Liver (tissue), 9 donors: ENCODE results near the gene CHML. TPM values are rescaled to one million over a fixed set of nuclear protein-coding genes. Genes with fewer than 3 reads are reported as not detected.

ENCODE experiments used
- DNase-seq: peaks from one replicate; pipeline ENCODE4 v3.0.0-alpha.2; 2017; ENCODE audit warnings: low spot score
- H3K27ac ChIP-seq, 2 donors: one replicate each; pipeline ENCODE4 v1.7.0; 2013; ENCODE audit warnings: inconsistent platforms in 2 of 2, low read length in 2 of 2, control low read depth in 1 of 2, low read depth in 1 of 2, mild to moderate bottlenecking in 1 of 2
- H3K27me3 ChIP-seq, 4 donors: one replicate each; pipeline versions ENCODE4 v1.6.1 to v1.7.0; 2013; ENCODE audit warnings: low read length in 3 of 4, inconsistent platforms in 1 of 4, mild to moderate bottlenecking in 1 of 4, moderate library complexity in 1 of 4; ENCODE audit not compliant: control insufficient read depth in 4 of 4, insufficient read depth in 4 of 4
- H3K36me3 ChIP-seq, 4 donors: one replicate each; pipeline versions ENCODE4 v1.6.1 to v1.7.0; 2013; ENCODE audit warnings: low read length in 3 of 4, mild to moderate bottlenecking in 3 of 4, low read depth in 1 of 4, moderate library complexity in 1 of 4; ENCODE audit not compliant: control insufficient read depth in 4 of 4, insufficient read depth in 3 of 4
- H3K4me1 ChIP-seq, 4 donors: one replicate each; pipeline versions ENCODE4 v1.6.1 to v1.7.0; 2013; ENCODE audit warnings: low read length in 3 of 4, mild to moderate bottlenecking in 3 of 4, moderate library complexity in 1 of 4; ENCODE audit not compliant: control insufficient read depth in 4 of 4, insufficient read depth in 4 of 4
- H3K4me3 ChIP-seq, 3 donors: one replicate each; pipeline versions ENCODE4 v1.6.1 to v1.7.0; 2013; ENCODE audit warnings: low read length in 3 of 3, control low read depth in 1 of 3, low read depth in 1 of 3, mild to moderate bottlenecking in 1 of 3
- H3K9ac ChIP-seq, 2 donors: one replicate each; pipeline ENCODE4 v1.7.0; 2013; ENCODE audit warnings: low read length in 2 of 2, mild to moderate bottlenecking in 2 of 2, moderate library complexity in 2 of 2, control low read depth in 1 of 2, low read depth in 1 of 2
- H3K9me3 ChIP-seq, 4 donors: one replicate each; pipeline versions ENCODE4 v1.6.1 to v1.7.0; 2013; ENCODE audit warnings: low read length in 3 of 4; ENCODE audit not compliant: control insufficient read depth in 4 of 4
- ATF3 ChIP-seq: IDR thresholded peaks from 2 replicates; pipeline ENCODE4 v1.6.1; 2016; ENCODE audit warnings: antibody characterized with exemption
- CTCF ChIP-seq: fragments of 150-350 bp; IDR thresholded peaks from 2 replicates; pipeline ENCODE4 v1.5.1; 2017; ENCODE audit warnings: improper control_type of control experiment, low read depth, low read length; ENCODE audit not compliant: missing input control
- EGR1 ChIP-seq, 2 donors: IDR thresholded peaks; 2 replicates each; pipeline ENCODE4 v1.6.1; 2016 to 2018; ENCODE audit warnings: antibody characterized with exemption in 2 of 2, low read depth in 2 of 2
- FOXA1 ChIP-seq: IDR thresholded peaks from 2 replicates; pipeline ENCODE4 v1.6.1; 2016; ENCODE audit warnings: antibody characterized with exemption
- FOXA2 ChIP-seq: IDR thresholded peaks from 2 replicates; pipeline ENCODE4 v1.6.1; 2016; ENCODE audit warnings: antibody characterized with exemption
- GABPA ChIP-seq, 2 donors: IDR thresholded peaks in 1 of 2; conservative IDR thresholded peaks in 1 of 2; 2 replicates each; pipeline ENCODE4 v1.6.1; 2016; ENCODE audit warnings: antibody characterized with exemption in 2 of 2, mild to moderate bottlenecking in 1 of 2, moderate library complexity in 1 of 2
- HNF4A ChIP-seq, 2 donors: conservative IDR thresholded peaks; 2 replicates each; pipeline ENCODE4 v1.6.1; 2016; ENCODE audit warnings: antibody characterized with exemption in 2 of 2, mild to moderate bottlenecking in 2 of 2
- HNF4G ChIP-seq: IDR thresholded peaks from 2 replicates; pipeline ENCODE4 v1.6.1; 2016; ENCODE audit warnings: antibody characterized with exemption
- JUND ChIP-seq, 2 donors: IDR thresholded peaks; 2 replicates each; pipeline ENCODE4 v1.6.1; 2016; ENCODE audit warnings: antibody characterized with exemption in 2 of 2
- MAX ChIP-seq: IDR thresholded peaks from 2 replicates; pipeline ENCODE4 v1.6.1; 2016; ENCODE audit warnings: antibody characterized with exemption
- REST ChIP-seq: IDR thresholded peaks from 2 replicates; pipeline ENCODE4 v1.6.1; 2016; ENCODE audit warnings: antibody characterized with exemption, mild to moderate bottlenecking
- RXRA ChIP-seq, 2 donors: IDR thresholded peaks; 2 replicates each; pipeline ENCODE4 v1.6.1; 2017 to 2018; ENCODE audit warnings: antibody characterized with exemption in 2 of 2, mild to moderate bottlenecking in 1 of 2
- SP1 ChIP-seq: IDR thresholded peaks from 2 replicates; pipeline ENCODE4 v1.6.1; 2018; ENCODE audit warnings: antibody characterized with exemption, mild to moderate bottlenecking
- YY1 ChIP-seq: IDR thresholded peaks from 2 replicates; pipeline ENCODE4 v1.6.1; 2016; ENCODE audit warnings: antibody characterized with exemption, mild to moderate bottlenecking
- WGBS: extraction: QIAGEN DNeasy Blood & Tissue Kit; methylation state at CpG from one replicate; pipeline ENCODE4 v1.1.7; 2013; 5-methylcytosine and 5-hydroxymethylcytosine counted together
- polyA plus RNA-seq, 2 donors: library from polyadenylated mRNA; stranded (reverse) in 1 of 2; unstranded in 1 of 2; fragments of 200-250 nt in 1 of 2; fragments of >200 nt in 1 of 2; fragmentation: Nextera tagmentation in 1 of 2; extraction: Ambion mirVana in 1 of 2; gene quantifications; one replicate each; pipeline versions ENCODE4 v1.2.1 to v1.2.3, GENCODE V29; 2013 to 2015
- total RNA-seq, 2 donors: library from RNA; depleted of rRNA; stranded (reverse); fragments of >200 nt; gene quantifications; one replicate each; pipeline ENCODE4 v1.2.3, GENCODE V29; 2014
- donor health status: healthy.
- donor health status: healthy.
- donor health status: healthy.
- donor health status: healthy.
- donor health status: healthy.

CHML gene
- total RNA-seq (1 to 10 TPM; 5.6 to 8.1 TPM), polyA plus RNA-seq (1 to 10 TPM in 1 of 2 donors, under 1 TPM in 1; 0.53 to 1.0 TPM)

- 4% methylated on average over 81 of the region's 81 CpGs for WGBS
- Histone ChIP-seq H3K27ac (peak within 1 kb of the TSS; percentile 88 to 89), H3K36me3 (peaks cover 0 to 2% (median under 1%) of the 10 kb centered on the region in 4 donors), H3K4me3 (peak within 1 kb of the TSS; percentile 97 to 99 (median 98)), H3K4me1 (peaks cover 4 to 27% (median 9%) of the 10 kb centered on the region in 4 donors), H3K9ac (peak within 1 kb of the TSS; percentile 83 to 89), H3K27me3 (no peaks in the 10 kb centered on the region), H3K9me3 (no peaks in the 10 kb centered on the region)
- peak; percentile 97 for DNase-seq
- TF ChIP-seq CTCF (peak; percentile 7), GABPA (IDR thresholded peaks at IDR 0.05 in 1 of 2, conservative IDR thresholded peaks at IDR 0.05 in 1 of 2) (no peak), SP1 (peak; percentile 7), YY1 (peak; percentile 76), REST (no peak), JUND (IDR thresholded peaks at IDR 0.05) (no peak), FOXA1 (no peak), EGR1 (IDR thresholded peaks at IDR 0.05; ENCODE audit: low read depth in 2 of 2) (no peak), ATF3 (no peak)
These were observed at the start of gene CHML, which contains the start of gene OPN3 for GRCh38 chr1:241640149-241640866. Gene CHML, minus strand, starts transcription at chr1:241640369. Its CDS starts 4,603 bp downstream, at chr1:241635766. Gene OPN3, minus strand, starts transcription at chr1:241640369. Its CDS starts 115 bp downstream, at chr1:241640254.

- no peak overlapping the region for H3K27ac ChIP-seq
- H3K27me3 ChIP-seq: no peaks in the 10 kb centered on the region
- no peaks in the 10 kb centered on the region for H3K4me1 ChIP-seq
- no peak for TF ChIP-seq SP1
- H3K9me3 ChIP-seq: no peaks in the 10 kb centered on the region
- H3K9ac ChIP-seq: no peak overlapping the region
- WGBS: 65% methylated on average over 2 of the region's 2 CpGs
- no peak for DNase-seq
- H3K36me3 ChIP-seq: no peaks in the 10 kb centered on the region
- H3K4me3 ChIP-seq: no peak overlapping the region
These were observed 48.8 kb upstream of the CHML start for GRCh38 chr1:241688940-241689368.

GRCh38 chr1:241684108-241684507 is 43.9 kb upstream of the CHML start:
- H3K27ac ChIP-seq: no peak overlapping the region
- no peaks in the 10 kb centered on the region for H3K9me3 ChIP-seq
- no peak overlapping the region for H3K4me3 ChIP-seq
- TF ChIP-seq MAX (no peak), RXRA (IDR thresholded peaks at IDR 0.05) (peak in 1 of 2 donors; percentile 24), FOXA2 (no peak), HNF4A (conservative IDR thresholded peaks at IDR 0.05) (peak; percentile 41 to 55), HNF4G (no peak), JUND (IDR thresholded peaks at IDR 0.05) (no peak)
- WGBS: 93% methylated on average over 1 of the region's 1 CpG
- no peaks in the 10 kb centered on the region for H3K27me3 ChIP-seq
- no peak for DNase-seq
- H3K4me1 ChIP-seq: peaks cover 0 to 10% (median 9%) of the 10 kb centered on the region in 4 donors
- no peaks in the 10 kb centered on the region for H3K36me3 ChIP-seq
- H3K9ac ChIP-seq: no peak overlapping the region
